K562 (cell line): Measurements from ENCODE around the gene UNC5C. TPM values are rescaled to one million over a fixed set of nuclear protein-coding genes. Genes with fewer than 3 reads are reported as not detected.
A peak's percentile ranks its signal among the peaks of the same experiment; 100 is the strongest.

Experiments used
- ATAC-seq: fragments of 200-7000 bp; cut with Tn5 transposase; 3 replicates; pipeline ENCODE4 v1.9.1; 2020; ENCODE audit warnings: moderate library complexity
- BruUV-seq: library from RNA; stranded (reverse); fragments of 400-500 nt; replicated peaks from 2 replicates; lab custom pipeline; 2021; lab: Mats Ljungman, UMichigan
- CTCF ChIA-PET: fragments of 300-600 bp; formaldehyde crosslinking; extraction: SDS; loops from one replicate; lab custom pipeline; 2021; ENCODE audit warnings: low intra/inter-chr PET ratio; lab: Yijun Ruan, JAX
- POLR2A ChIA-PET: fragments of 300-600, 350-650 bp; sonication (Branson Sonifier 250); formaldehyde crosslinking; extraction: SDS; loops from one replicate; lab custom pipeline; 2021; ENCODE audit warnings: antibody characterized with exemption, inconsistent platforms; lab: Yijun Ruan, JAX
- DNase-seq, 4 experiments: peaks; one replicate each; pipeline versions ENCODE4 v3.0.0 to v3.0.0-alpha.2; 2011 to 2018; ENCODE audit warnings: low spot score in 3 of 4, mixed read lengths in 3 of 4; ENCODE audit errors: extremely low read depth in 1 of 4
- FAIRE-seq: peaks from 2 replicates; lab custom pipeline; 2011; peaks lifted over from hg19 to GRCh38; lab: Jason Lieb, UNC
- H2AFZ ChIP-seq: 2 replicates; pipeline ENCODE4 v1.6.0; 2011; ENCODE audit warnings: low read depth, low read length, control low read depth, inconsistent platforms
- H3K27ac ChIP-seq: fragments of 200-600 bp; 3 replicates; pipeline ENCODE4 v1.8.0; 2011; ENCODE audit warnings: low read depth, mild to moderate bottlenecking, control low read depth, inconsistent platforms, low read length, moderate library complexity, mixed read lengths; ENCODE audit errors: extremely low read depth
- H3K27me3 ChIP-seq, 2 experiments: fragments of 300-600 bp in 1 of 2; 2 replicates in 1 of 2; 3 replicates in 1 of 2; pipeline versions ENCODE4 v1.6.0 to v1.8.0; 2011; ENCODE audit warnings: inconsistent platforms in 2 of 2, low read length in 2 of 2, mild to moderate bottlenecking in 1 of 2, mixed read lengths in 1 of 2, moderate library complexity in 1 of 2; ENCODE audit not compliant: control insufficient read depth in 2 of 2, insufficient read depth in 2 of 2
- H3K36me3 ChIP-seq: fragments of 300-600 bp; 3 replicates; pipeline ENCODE4 v1.8.0; 2011; ENCODE audit warnings: mild to moderate bottlenecking, low read length, inconsistent platforms; ENCODE audit not compliant: control insufficient read depth, insufficient read depth
- H3K4me1 ChIP-seq, 2 experiments: fragments of 200-600 bp in 1 of 2; replicated peaks in 1 of 2; 2 replicates in 1 of 2; 3 replicates in 1 of 2; pipeline versions ENCODE4 v1.5.1 to v1.8.0; 2011; ENCODE audit warnings: inconsistent platforms in 2 of 2, low read length in 2 of 2, mild to moderate bottlenecking in 1 of 2, mixed read lengths in 1 of 2, moderate library complexity in 1 of 2; ENCODE audit not compliant: control insufficient read depth in 2 of 2, insufficient read depth in 2 of 2
- H3K4me2 ChIP-seq: 2 replicates; pipeline ENCODE4 v1.6.1; 2011; ENCODE audit warnings: low read length, control low read depth, inconsistent platforms, mixed read lengths; ENCODE audit not compliant: insufficient read depth
- H3K4me3 ChIP-seq: fragments of 200-600 bp; sonication (generic), shearing (Covaris generic); 2 replicates; pipeline ENCODE4 v1.5.1; 2016; ENCODE audit warnings: control low read depth, inconsistent platforms
- H3K79me2 ChIP-seq: fragments of 200-600 bp; 3 replicates; pipeline ENCODE4 v1.8.0; 2011; ENCODE audit warnings: low read length, inconsistent platforms; ENCODE audit not compliant: control insufficient read depth, insufficient read depth
- H3K9ac ChIP-seq, 2 experiments: 2 replicates each; pipeline versions ENCODE4 v1.6.0 to v1.6.1; 2011; ENCODE audit warnings: low read depth in 2 of 2, low read length in 2 of 2, control low read depth in 1 of 2, inconsistent platforms in 1 of 2, mild to moderate bottlenecking in 1 of 2, mixed read lengths in 1 of 2; ENCODE audit not compliant: insufficient read depth in 1 of 2
- H3K9me1 ChIP-seq: one replicate; pipeline ENCODE4 v1.6.0; 2011; ENCODE audit warnings: inconsistent platforms, mild to moderate bottlenecking, low read length, moderate library complexity; ENCODE audit not compliant: control insufficient read depth, insufficient read depth
- H3K9me3 ChIP-seq: replicated peaks from 2 replicates; pipeline ENCODE4 v1.5.1; 2011; ENCODE audit warnings: low read depth, low read length, inconsistent platforms; ENCODE audit not compliant: control insufficient read depth, insufficient read depth
- H4K20me1 ChIP-seq: replicated peaks from 2 replicates; pipeline ENCODE4 v1.6.1; 2011; ENCODE audit warnings: low read length, inconsistent platforms, mixed read lengths; ENCODE audit not compliant: control insufficient read depth, insufficient read depth
- ATF6 ChIP-seq: sonication (generic); formaldehyde crosslinking; IDR thresholded peaks from 2 replicates; pipeline ENCODE4 v1.4.0; 2020; ENCODE audit warnings: mild to moderate bottlenecking, missing genetic modification reagents
- FOXJ2 ChIP-seq: fragments of 200-800 bp; sonication (Bioruptor generic); IDR thresholded peaks from 2 replicates; pipeline ENCODE4 v1.6.1; 2016; ENCODE audit warnings: missing genetic modification characterization, missing compliant biosample characterization
- HDAC8 ChIP-seq: fragments of 450-650 bp; IDR thresholded peaks from 2 replicates; pipeline ENCODE4 v1.6.1; 2016; ENCODE audit warnings: mild to moderate bottlenecking, missing genetic modification characterization, moderate library complexity, missing compliant biosample characterization
- HNRNPH1 ChIP-seq: fragments of 200-400 bp; formaldehyde crosslinking; optimal IDR thresholded peaks from 2 replicates; pipeline ENCODE3; 2017; ENCODE audit warnings: low read depth, mild to moderate bottlenecking, low read length, moderate library complexity
- RBM22 ChIP-seq: fragments of 200-400 bp; formaldehyde crosslinking; IDR thresholded peaks from 2 replicates; pipeline ENCODE4 v1.6.1; 2018; ENCODE audit warnings: low read length, low read depth; ENCODE audit not compliant: poor library complexity, severe bottlenecking
- SRSF7 ChIP-seq: fragments of 200-400 bp; formaldehyde crosslinking; optimal IDR thresholded peaks from 2 replicates; pipeline ENCODE3; 2017; ENCODE audit warnings: mild to moderate bottlenecking, low read depth, low read length
- ZBED1 ChIP-seq: IDR thresholded peaks from 2 replicates; pipeline ENCODE4 v1.6.1; 2014
- ZEB2 ChIP-seq: fragments of 450-650 bp; IDR thresholded peaks from 2 replicates; pipeline ENCODE4 v1.6.1; 2016
- ZZZ3 ChIP-seq: fragments of 450-650 bp; IDR thresholded peaks from 2 replicates; pipeline ENCODE4 v1.6.1; 2016; ENCODE audit warnings: antibody characterized with exemption, mild to moderate bottlenecking, moderate library complexity
- WGBS: fragments of 100-300 bp; shearing (Covaris generic); methylation state at CpG from one replicate; pipeline ENCODE4 v1.1.6; 2016; ENCODE audit warnings: low coverage, mixed read lengths; ENCODE audit not compliant: insufficient coverage; ENCODE audit errors: missing lambda C conversion rate; 5-methylcytosine and 5-hydroxymethylcytosine counted together
- in situ Hi-C: fragments of 300-500 bp; cut with MboI; formaldehyde crosslinking; loops from 4 replicates; pipeline ENCODE4 v1.15.0; 2018; ENCODE audit warnings: inconsistent platforms, mixed read lengths
- intact Hi-C: fragments of 100-400 bp; cut with micrococcal nuclease; formaldehyde crosslinking; loops from 2 replicates; pipeline ENCODE4 v1.14.2; 2022
- polyA plus RNA-seq, 8 experiments: library from polyadenylated mRNA; depleted of rRNA in 4 of 8; stranded (reverse) in 5 of 8; unstranded in 3 of 8; fragments of >200 nt; fragmentation: Nextera tagmentation in 2 of 8; fragmentation: Illumina TruSeq in 1 of 8; extraction: Ambion mirVana in 2 of 8; extraction: Trizol in 1 of 8; gene quantifications; 2 replicates each; pipeline versions ENCODE4 v1.2.1 to v1.2.3, GENCODE V29; 2011 to 2014; ENCODE audit warnings: inconsistent platforms in 1 of 8, missing spikeins in 1 of 8
- total RNA-seq, 7 experiments: library from RNA; depleted of rRNA in 6 of 7; stranded (reverse); fragments of >200 nt in 6 of 7; fragmentation: Illumina TruSeq in 2 of 7; extraction: Trizol in 2 of 7; gene quantifications; 2 replicates each; pipeline versions ENCODE4 v1.2.1 to v1.2.3, GENCODE V29; 2011 to 2021; ENCODE audit warnings: low replicate concordance in 1 of 7
- TF ChIP-seq, protein P1 (sequence below): IDR thresholded peaks from 2 replicates; pipeline ENCODE4 v1.6.1; 2016; ENCODE audit warnings: missing genetic modification characterization, missing compliant biosample characterization
- TF ChIP-seq, protein P2 (sequence below): fragments of 450-650 bp; IDR thresholded peaks from 2 replicates; pipeline ENCODE4 v1.6.1; 2016; ENCODE audit warnings: borderline replicate concordance

Gene UNC5C
- total and polyA plus RNA-seq, 9 of the 15 experiments (the other 6 are each of a cell fraction or from before 2014, with no cell fraction given): under 0.01 to 0.10 (median 0.03) TPM; not detected in 1

- Histone ChIP-seq H3K9me3 (no peaks in the 10 kb centered on the region), H3K36me3 (no peaks in the 10 kb centered on the region), H3K79me2 (no peaks in the 10 kb centered on the region), H3K27ac (no peak overlapping the region), H3K4me2 (no peak overlapping the region), H2AFZ (no peak overlapping the region), H4K20me1 (no peaks in the 10 kb centered on the region), H3K4me3 (no peak overlapping the region), H3K4me1 (no peaks in the 10 kb centered on the region), H3K9me1 (no peaks in the 10 kb centered on the region), H3K9ac (no peak overlapping the region), H3K27me3 (no peaks in the 10 kb centered on the region)
- ATAC-seq (no peak), FAIRE-seq (no peak), DNase-seq (no peak)
- no TSS peak for BruUV-seq
- WGBS: 0% methylated on average over 2 of the region's 2 CpGs
- intact Hi-C loops: loop anchor here (10.0 kb wide), 1 partner anchor 376 kb away; no protein-coding TSS in a partner anchor
- ChIA-PET CTCF (no interaction called here), POLR2A (no interaction called here)
- in situ Hi-C loops: loop anchor here (25.0 kb wide), 1 partner anchor 483 kb away; no protein-coding TSS in a partner anchor
- TF ChIP-seq ZBED1 (no peak), ZEB2 (no peak)
- TF ChIP-seq, protein P1, sequence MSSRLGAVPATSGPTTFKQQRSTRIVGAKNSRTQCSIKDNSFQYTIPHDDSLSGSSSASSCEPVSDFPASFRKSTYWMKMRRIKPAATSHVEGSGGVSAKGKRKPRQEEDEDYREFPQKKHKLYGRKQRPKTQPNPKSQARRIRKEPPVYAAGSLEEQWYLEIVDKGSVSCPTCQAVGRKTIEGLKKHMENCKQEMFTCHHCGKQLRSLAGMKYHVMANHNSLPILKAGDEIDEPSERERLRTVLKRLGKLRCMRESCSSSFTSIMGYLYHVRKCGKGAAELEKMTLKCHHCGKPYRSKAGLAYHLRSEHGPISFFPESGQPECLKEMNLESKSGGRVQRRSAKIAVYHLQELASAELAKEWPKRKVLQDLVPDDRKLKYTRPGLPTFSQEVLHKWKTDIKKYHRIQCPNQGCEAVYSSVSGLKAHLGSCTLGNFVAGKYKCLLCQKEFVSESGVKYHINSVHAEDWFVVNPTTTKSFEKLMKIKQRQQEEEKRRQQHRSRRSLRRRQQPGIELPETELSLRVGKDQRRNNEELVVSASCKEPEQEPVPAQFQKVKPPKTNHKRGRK: 0 out of 2 replicates have a peak, but pooled peaks have one; percentile 39
These were observed 428.3 kb downstream of the UNC5C start for GRCh38 chr4:95120456-95120855.

DNA sequence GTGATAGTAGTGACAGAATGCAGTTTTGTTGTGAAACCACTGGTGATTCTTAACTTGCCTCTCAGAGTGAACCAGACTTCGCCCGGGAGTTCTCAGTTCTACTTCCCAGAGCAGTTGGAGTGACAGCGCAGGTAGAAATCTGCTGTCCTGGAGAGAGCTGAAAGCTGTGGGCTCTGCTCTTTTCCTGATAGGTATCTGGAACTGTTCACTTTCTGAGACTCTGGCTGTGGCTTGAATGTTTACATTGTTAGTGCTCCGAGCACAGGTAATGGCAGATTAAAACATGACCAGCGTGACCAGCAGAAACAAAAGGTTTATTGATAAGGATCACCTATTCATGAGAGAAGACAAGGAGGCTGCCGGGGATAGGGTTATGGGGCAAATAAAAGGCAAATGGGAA, 430.3 kb downstream of the UNC5C start:
- in situ Hi-C loops: loop anchor here (25.0 kb wide), 1 partner anchor 481 kb away; no protein-coding TSS in a partner anchor
- Histone ChIP-seq H3K4me3 (no peak overlapping the region), H3K27me3 (no peaks in the 10 kb centered on the region), H3K9ac (no peak overlapping the region), H3K9me1 (no peaks in the 10 kb centered on the region), H3K4me1 (no peaks in the 10 kb centered on the region), H4K20me1 (no peaks in the 10 kb centered on the region), H3K9me3 (no peaks in the 10 kb centered on the region), H3K36me3 (no peaks in the 10 kb centered on the region), H2AFZ (no peak overlapping the region), H3K79me2 (no peaks in the 10 kb centered on the region), H3K27ac (no peak overlapping the region), H3K4me2 (no peak overlapping the region)
- ChIA-PET POLR2A (interaction anchor here (0.6 kb wide), 2 partner anchors 39 to 425 kb away, joined by 3 read pairs; no protein-coding TSS in a partner anchor), CTCF (no interaction called here)
- intact Hi-C loops: no loop called here
- BruUV-seq: no TSS peak
- no peak for FAIRE-seq
- ATAC-seq: no peak
- no peak for DNase-seq
- WGBS: 1% methylated on average over 6 of the region's 6 CpGs
- TF ChIP-seq ATF6 (CRISPR knock-in tag) (no peak), FOXJ2 (tag) (no peak), RBM22 (no peak), HNRNPH1 (no peak), ZZZ3 (no peak), HDAC8 (tag) (no peak), SRSF7 (no peak)
- TF ChIP-seq, protein P2, sequence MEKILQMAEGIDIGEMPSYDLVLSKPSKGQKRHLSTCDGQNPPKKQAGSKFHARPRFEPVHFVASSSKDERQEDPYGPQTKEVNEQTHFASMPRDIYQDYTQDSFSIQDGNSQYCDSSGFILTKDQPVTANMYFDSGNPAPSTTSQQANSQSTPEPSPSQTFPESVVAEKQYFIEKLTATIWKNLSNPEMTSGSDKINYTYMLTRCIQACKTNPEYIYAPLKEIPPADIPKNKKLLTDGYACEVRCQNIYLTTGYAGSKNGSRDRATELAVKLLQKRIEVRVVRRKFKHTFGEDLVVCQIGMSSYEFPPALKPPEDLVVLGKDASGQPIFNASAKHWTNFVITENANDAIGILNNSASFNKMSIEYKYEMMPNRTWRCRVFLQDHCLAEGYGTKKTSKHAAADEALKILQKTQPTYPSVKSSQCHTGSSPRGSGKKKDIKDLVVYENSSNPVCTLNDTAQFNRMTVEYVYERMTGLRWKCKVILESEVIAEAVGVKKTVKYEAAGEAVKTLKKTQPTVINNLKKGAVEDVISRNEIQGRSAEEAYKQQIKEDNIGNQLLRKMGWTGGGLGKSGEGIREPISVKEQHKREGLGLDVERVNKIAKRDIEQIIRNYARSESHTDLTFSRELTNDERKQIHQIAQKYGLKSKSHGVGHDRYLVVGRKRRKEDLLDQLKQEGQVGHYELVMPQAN: no peak
